Measurements from ENCODE around the gene QPRT. TPM values are rescaled to one million over a fixed set of nuclear protein-coding genes. Genes with fewer than 3 reads are reported as not detected.

QPRT gene
- total RNA-seq = 0.21 and 54.5 TPM in 2 replicates

GRCh38 chr16:29678691-29679267 is at the start of gene QPRT:
Gene QPRT (plus strand): TSS chr16:29679180. CDS start chr16:29679198, 18 bp downstream.

DNA sequence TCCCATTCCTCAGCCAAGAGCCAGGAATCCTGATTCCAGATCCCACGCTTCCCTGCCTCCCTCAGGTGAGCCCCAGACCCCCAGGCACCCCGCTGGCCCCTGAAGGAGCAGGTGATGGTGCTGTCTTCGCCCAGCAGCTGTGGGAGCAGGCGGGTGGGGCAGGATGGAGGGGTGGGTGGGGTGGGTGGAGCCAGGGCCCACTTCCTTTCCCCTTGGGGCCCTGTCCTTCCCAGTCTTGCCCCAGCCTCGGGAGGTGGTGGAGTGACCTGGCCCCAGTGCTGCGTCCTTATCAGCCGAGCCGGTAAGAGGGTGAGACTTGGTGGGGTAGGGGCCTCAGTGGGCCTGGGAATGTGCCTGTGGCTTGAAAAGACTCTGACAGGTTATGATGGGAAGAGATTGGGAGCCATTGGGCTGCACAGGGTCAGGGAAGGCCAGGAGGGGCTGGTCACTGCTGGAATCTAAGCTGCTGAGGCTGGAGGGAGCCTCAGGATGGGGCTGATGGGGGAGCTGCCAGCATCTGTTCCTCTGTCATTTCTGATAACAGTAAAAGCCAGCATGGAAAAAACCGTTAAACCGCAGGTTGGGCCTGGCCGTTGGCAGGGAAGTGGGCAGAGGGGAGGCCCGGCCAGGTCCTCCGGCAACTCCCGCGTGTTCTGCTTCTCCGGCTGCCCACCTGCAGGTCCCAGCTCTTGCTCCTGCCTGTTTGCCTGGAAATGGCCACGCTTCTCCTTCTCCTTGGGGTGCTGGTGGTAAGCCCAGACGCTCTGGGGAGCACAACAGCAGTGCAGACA is 15.8 kb upstream of the QPRT start, which contains the start of gene SPN:
Gene SPN (plus strand): TSS at position 232 of the 791 bp plus-strand sequence. CDS start 482 bp downstream, at position 714.

DNA sequence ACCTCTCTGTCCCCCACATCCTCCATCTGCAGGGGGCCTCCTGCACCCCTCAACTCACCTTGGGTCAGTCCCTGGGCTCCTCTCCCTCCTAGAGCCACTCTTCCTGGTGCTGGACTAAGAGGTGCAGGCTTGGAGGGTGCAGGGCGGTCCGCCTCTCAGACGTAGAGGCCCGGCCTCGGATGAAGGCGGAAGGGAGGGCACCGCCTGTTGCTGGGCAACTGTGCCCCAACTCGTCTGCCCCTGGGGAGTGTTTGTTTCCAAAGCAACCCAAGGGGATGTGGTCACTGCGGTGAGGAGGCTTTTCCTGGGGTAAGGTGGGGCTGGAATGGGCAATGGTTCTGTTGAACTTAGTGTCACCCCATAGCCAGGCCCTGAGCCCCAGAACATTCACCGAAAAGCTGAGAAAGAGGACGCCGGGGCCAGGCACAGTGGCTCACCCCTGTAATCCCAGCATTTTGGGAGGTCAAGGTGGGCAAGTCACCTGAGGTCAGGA is 66.9 kb downstream of the QPRT start, which contains the start of gene C16orf54:
Gene C16orf54 (minus strand): TSS at position 138 of the 493 bp plus-strand sequence. CDS start 1,039 bp downstream, outside the sequence.

Other genes starting within 250 kb of the QPRT start
- gene BOLA2, start 224.8 kb upstream of the QPRT start, total RNA-seq = 41.2 and 47.5 TPM in 2 replicates
- gene SLX1B, start 224.6 kb upstream of the QPRT start, total RNA-seq = 18.8 and 23.4 TPM in 2 replicates
- gene SULT1A4, start 219.3 kb upstream of the QPRT start, total RNA-seq = 1.9 TPM in 1 of 2 replicates, not detected in the other
- gene NPIPB12, start 172.8 kb upstream of the QPRT start, total RNA-seq = 8.2 and 20.5 TPM in 2 replicates
- not detected in 2 replicates for gene SPN, start 15.9 kb upstream of the QPRT start, total RNA-seq
- gene C16orf54, start 66.8 kb downstream of the QPRT start, total RNA-seq = not detected in 2 replicates
- not detected in 2 replicates for gene ZG16, start 99.1 kb downstream of the QPRT start, total RNA-seq
- 13.7 and 14.5 TPM in 2 replicates for gene KIF22, start 111.6 kb downstream of the QPRT start, total RNA-seq
- gene MAZ, start 127.3 kb downstream of the QPRT start, total RNA-seq = 135 and 146 TPM in 2 replicates
- not detected in 2 replicates for gene PRRT2, start 133.0 kb downstream of the QPRT start, total RNA-seq
- gene PAGR1, start 137.0 kb downstream of the QPRT start, total RNA-seq = 18.3 and 24.3 TPM in 2 replicates
- 104 and 244 TPM in 2 replicates for gene MVP, start 141.3 kb downstream of the QPRT start, total RNA-seq
- gene CDIPT, start 184.0 kb downstream of the QPRT start, total RNA-seq = 62.4 and 65.3 TPM in 2 replicates
- gene SEZ6L2, start 220.4 kb downstream of the QPRT start, total RNA-seq = 5.3 and 8.7 TPM in 2 replicates
- gene ASPHD1, start 221.3 kb downstream of the QPRT start, total RNA-seq = 1.7 and 8.9 TPM in 2 replicates
- gene KCTD13, start 247.0 kb downstream of the QPRT start, total RNA-seq = 14.2 and 15.3 TPM in 2 replicates